ENCODE measurements around the gene EPHA8.

EPHA8 gene

DNA sequence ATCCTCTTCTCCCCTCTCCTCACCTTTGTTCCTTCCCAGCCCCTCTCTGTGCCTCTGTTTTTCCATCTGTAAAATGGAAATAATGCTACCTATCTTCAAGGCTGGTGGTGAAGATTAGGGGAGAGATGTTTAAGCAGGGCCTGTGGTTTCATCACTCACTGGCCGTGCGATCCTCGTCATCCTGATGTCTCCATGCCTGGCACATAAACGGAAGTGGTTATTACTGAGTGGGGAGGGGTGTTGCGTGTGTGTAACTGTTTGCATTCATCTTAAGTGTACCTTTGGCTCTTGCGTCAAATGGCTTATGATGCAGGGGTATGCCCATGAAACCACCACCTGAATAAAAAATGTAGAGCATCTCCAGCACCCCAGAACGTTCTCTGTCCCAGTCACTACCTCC, 56.0 kb downstream of the EPHA8 start:
- no peak for DNase-seq (ENCODE audit: low read depth)

DNA sequence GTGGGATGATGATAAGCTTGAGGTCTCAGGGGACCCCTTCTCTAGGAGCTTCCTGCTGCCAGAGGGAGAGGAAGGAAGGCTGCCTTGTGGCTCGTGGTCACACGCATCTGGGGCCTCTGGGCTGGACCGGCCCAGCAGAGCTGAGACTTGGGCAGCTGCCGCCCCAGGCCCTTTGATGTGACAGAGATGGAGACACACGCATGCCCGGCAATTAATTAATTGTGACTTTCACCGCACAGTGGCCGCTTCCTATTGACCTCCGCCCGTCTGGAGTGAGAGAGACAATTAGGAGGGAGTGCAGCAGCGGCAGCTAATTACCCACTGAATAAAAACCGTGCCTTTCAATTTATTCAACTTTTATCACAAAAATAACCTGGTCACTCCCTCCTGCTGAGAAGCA, 56.5 kb downstream of the EPHA8 start:
- no peak for DNase-seq (ENCODE audit: low read depth)

DNA sequence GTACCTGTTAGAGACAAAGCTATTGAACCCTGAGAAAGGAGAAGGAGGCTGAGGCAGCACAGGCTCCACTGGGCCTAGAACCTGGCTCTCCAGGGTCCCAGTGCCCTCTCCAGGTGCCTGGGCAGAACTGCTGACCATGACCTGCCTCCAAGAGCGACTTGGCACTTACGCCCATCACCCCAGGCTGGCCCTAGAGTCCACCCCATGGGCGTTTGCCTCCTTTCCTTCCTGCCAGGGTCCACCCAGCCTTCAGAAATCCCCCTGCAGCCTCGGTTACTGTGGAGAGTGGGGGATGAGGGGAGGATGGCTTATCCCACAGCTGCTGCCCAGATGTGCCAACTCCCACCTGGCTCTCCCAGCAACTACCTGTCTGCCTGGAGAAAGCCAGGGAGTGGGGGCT, 58.5 kb downstream of the EPHA8 start:
- DNase-seq (ENCODE audit: low read depth), result no peak

DNA sequence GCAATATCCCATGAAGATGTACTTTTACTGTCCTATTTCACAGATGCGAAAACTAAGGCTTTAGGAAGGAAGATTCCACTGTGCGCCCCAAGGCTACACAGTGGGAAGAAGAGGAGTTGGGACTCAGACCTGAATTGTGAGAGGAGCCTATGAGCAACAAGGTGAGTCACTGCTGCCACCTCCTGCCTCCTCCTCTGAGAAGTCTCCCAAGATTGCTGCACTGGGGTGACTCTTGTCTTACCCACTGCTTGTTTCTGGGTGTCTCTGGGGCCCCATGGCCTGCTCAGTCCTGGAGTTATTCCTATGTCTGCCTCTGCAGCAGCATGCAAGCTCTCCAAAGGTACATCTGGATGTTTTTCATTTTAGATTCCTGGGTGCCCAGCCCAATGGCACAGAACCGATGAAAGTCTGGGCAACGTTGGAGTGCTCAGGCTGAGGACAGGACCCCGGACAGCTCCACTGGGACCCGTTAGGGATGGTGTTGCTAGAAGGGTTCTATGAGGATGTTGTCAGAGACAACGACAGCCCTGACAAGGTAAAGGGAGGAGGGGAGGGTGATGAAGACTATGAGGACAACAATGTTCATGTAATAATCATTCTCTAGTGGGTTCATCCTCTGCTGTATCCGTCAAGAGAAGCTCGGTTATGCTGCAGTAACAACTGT, 62.1 kb downstream of the EPHA8 start:
- DNase-seq (ENCODE audit: low read depth), result peak; percentile 20

DNA sequence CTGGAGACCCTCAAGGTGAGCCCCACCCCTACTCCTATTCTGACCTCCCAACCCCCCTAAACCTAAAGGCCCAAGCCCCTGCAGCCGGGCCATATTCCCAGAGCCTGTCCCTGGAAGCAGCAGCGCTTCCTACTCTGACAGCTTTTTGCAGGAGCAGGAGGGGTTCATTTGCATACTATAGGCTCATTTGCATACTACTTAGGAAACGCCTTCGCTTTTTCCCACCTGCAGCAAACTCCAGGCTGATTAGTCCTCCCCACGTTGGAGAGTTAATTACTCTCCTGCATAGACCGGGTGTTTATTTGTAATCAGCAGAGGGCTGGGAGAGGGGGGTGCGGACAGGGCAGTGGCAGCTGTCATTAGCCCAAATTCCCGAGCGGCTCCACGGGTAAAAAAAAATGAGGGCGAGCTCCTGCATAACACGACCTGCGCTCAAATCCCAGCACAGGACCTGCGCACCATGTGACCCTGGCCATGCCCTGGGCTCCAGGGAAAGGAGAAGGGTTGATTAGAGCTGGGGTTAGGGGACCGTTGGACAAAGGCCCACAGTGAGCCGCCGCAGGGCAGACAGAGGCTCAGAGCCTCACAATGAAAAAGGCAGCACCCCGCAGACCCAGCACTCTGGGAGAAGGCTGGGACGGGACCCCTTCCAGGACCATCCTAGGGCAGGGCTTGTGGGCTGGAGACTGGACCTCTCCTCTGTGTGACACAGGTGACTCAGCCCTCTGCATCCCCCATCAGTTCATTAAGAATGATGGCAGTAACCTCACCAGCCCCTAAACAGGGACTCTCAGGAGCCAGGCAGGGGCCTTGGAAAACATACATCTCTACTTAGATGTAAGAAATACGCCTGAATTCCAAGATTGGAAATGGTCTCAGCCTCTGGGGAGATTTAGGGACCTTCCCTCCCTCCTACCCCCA, 63.2 kb downstream of the EPHA8 start:
- DNase-seq (ENCODE audit: low read depth), result no peak

DNA sequence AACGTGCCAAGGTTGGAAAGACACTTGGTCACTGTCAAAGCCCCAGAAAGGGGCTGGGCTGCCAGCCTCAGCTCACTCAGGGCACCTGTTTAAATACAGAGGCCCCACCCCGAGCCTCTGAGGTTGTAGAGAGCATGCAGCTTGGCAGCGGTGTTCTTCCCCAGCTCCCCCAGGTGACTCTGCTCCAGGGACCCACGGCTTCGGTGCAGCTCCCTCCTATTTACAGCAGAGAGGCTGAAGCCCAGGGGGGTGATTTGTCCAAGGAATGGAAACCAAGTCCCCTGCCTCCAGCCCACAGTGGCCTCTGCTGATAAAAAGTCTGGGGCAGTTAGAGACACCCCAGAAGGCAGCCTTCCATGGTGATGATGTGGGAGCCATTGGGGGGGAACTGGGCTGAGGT, 64.0 kb downstream of the EPHA8 start:
- DNase-seq (ENCODE audit: low read depth), result no peak

DNA sequence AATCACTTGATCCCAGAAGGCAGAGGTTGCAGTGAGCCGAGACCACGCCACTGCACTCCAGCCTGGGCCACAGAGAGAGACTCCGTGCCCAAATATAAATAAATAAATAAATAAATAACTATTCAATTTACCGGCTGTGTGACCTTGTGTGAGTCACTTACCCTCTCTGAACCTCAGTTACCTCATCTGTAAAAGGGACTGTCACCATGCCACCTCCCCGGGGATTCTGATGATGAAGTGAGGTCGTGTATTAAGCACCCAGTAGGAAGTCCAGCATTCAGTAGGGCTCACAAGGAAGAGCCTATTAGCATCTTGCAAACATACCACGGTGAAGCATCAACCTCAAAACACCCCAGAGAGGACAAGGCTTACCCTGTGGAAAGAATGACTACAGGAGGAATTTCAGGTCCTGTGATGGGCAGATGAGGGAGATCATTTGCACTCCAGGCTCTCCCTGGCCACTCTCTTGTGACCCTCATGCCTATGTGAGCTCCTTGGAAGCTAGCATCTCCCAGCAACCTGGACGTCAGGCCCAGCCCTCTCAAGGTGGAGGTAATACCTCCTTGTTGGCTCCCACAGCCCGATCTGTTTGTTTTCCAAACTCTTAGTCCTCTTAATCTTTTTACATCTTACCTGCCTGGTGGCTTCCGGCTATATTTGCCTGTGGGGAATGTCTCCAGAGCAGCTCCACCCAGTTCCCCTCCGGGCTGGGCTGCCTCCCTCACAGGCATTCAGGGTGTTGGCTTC, 65.6 kb downstream of the EPHA8 start:
- DNase-seq (ENCODE audit: low read depth), result no peak

DNA sequence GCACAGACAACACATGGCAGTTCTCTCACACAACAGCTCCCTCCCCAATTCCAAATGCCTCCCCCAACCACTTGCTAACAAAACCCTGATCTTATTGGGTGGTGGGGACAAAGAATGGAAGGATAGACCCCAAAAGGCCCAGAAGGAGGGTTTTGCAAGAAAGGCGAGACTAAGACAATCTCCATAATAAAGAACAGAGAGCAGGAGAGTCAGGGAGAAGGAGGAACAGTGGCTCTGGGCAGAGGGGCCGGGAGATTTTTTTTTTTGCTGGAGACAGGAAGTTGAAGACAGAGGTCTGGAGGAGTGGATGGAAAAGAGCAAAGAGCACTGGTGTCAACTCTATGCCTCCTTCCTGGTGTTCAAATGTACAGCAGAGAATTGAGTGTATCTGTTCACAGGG, 66.6 kb downstream of the EPHA8 start:
- no peak for DNase-seq (ENCODE audit: low read depth)

DNA sequence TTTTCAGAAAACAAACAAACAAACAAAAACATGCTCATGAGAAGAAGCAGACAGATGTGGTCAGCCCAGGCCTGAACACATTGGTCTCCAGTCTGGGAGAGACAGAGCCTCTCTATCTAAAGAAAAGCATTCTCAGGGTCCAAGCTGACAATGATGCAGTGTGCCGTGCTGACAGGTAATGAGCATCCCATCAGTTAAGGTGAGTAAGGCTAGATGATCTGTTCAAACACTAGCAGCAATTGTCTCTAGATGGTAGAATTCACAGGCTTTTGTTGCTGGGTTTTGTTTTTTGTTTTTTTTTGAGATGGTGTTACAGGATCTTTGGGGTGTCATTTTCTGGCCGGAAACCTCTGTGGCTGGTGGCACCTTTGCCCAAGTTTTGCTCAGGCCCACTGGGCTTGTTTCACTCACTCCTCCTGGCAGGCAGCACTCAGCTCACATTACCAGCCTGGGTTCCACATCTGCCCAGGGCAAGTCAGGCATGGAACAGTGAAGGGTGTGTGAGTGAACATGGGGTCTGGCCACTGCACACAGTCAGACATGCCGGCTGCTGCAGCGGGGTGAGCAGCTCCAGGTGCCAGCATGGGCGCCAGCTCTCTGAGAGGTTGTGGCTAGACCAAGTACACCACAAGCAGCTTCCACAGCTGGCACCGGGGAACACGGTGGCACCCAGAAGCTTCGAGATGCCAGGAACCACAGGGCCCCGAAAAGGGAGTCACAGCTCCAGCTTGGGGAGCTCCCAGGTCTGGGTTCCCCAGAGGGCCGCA, 70.6 kb downstream of the EPHA8 start:
- DNase-seq (ENCODE audit: low read depth), result no peak

DNA sequence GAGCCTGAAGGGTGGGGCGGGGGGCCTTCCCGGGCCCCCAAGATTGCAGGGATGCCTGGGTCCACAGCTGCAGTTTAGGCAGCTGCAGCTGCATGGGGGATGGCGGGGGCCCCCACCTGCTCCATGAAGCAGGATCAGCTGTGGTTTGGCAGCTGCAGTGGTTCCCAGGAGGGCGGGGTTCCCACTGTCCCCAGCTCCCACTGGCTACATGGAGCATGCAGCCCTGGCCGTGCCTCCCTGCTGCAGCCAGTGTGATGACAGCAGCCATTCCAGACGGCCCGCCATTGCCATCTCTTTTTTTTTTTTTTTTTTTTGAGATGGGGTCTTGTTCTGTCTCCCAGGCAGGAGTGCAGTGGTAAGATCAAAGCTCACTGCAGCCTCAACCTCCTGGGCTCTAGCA, 72.1 kb downstream of the EPHA8 start:
- no peak for DNase-seq (ENCODE audit: low read depth)

DNA sequence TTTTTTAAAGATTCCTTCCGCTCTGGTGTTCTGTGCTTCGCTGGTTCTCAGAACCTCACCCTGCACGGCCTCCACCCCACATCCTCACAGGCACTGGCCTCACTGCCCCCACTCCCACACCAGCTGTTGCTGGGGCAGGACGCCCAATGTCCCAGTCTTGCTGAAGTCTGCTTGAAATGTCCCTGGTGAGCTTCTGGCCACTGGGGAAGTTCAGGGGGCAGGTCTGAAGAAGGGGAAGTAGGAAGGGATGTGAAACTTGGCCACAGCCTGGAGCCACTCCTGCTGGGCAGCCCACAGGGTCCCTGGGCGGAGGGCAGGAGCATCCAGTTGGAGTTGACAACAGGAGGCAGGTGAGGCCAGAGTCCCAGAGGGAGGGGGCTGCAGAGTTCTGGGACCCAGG, 73.1 kb downstream of the EPHA8 start, which contains the start of gene C1QA:
TSS of gene C1QA (plus strand) at position 276 of the 400 bp plus-strand sequence. CDS start 989 bp downstream, outside the sequence.
- DNase-seq (ENCODE audit: low read depth), result no peak

DNA sequence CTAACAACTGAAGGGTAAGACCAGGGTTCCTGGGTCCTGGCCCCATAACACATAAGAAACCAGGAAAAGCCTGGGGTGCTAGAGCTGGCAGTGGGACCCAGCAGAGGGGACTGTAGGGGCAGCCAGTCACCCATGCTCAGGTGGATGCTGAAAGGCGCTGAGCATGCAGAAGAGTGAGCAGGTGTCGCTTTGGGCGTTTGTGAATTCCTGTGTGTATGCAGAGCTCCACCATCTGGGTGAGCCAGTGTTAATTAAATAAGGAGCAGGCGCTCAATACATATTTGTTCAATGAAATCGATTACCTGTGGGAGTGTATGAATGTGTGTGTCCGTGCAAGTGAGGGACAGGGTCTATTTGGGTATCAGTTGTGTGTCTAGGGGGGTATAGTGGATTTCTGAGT, 73.6 kb downstream of the EPHA8 start:
- no peak for DNase-seq (ENCODE audit: low read depth)

DNA sequence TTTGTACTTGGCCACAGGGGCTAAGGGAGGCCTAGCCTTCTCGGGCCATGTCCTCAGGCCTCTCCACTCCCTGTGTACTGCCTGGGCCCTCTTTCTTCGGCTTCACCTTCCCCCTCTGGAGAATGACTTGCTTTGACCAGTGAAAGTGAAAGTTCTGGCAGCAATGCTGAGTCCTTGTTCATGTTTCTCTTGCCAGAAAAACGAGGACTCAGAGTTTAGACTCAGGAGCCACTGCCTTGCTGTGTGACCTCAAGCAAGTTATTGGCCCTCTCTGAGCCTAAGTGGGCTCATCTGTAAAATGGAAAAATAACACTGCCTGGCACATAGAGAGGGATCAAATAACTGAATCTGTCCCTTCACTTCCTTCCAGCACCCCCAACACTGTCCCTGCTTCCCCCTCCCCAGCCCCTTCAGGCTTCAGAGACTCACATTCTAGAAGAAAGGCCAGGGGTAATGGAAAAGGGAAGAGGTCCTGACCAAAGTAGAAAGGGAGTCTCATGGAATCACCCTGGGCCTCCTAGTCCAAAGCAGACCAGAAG, 74.7 kb downstream of the EPHA8 start:
- no peak for DNase-seq (ENCODE audit: low read depth)

DNA sequence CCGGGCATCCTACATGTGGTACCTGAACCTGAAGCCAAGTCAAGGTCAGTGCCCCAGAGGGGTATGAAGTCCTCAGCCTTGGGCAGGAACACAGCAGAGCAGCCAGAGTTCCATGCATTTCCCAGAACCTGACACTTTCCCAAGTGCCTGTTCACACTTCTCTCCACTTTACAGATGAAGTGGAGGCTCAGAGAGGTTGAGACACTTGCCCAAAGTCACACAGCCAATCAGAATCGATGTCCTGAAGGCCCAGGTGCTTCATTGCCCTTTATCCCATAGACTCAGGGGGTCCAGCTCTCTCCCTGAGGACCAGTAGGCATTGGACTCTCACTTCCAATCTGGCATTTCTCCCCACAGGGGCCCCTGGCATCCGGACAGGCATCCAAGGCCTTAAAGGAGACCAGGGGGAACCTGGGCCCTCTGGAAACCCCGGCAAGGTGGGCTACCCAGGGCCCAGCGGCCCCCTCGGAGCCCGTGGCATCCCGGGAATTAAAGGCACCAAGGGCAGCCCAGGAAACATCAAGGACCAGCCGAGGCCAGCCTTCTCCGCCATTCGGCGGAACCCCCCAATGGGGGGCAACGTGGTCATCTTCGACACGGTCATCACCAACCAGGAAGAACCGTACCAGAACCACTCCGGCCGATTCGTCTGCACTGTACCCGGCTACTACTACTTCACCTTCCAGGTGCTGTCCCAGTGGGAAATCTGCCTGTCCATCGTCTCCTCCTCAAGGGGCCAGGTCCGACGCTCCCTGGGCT, 75.4 kb downstream of the EPHA8 start:
- no peak for DNase-seq (ENCODE audit: low read depth)

DNA sequence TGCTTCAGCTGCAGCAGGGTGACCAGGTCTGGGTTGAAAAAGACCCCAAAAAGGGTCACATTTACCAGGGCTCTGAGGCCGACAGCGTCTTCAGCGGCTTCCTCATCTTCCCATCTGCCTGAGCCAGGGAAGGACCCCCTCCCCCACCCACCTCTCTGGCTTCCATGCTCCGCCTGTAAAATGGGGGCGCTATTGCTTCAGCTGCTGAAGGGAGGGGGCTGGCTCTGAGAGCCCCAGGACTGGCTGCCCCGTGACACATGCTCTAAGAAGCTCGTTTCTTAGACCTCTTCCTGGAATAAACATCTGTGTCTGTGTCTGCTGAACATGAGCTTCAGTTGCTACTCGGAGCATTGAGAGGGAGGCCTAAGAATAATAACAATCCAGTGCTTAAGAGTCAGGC, 76.0 kb downstream of the EPHA8 start:
- peak; percentile 70 for DNase-seq (ENCODE audit: low read depth)

DNA sequence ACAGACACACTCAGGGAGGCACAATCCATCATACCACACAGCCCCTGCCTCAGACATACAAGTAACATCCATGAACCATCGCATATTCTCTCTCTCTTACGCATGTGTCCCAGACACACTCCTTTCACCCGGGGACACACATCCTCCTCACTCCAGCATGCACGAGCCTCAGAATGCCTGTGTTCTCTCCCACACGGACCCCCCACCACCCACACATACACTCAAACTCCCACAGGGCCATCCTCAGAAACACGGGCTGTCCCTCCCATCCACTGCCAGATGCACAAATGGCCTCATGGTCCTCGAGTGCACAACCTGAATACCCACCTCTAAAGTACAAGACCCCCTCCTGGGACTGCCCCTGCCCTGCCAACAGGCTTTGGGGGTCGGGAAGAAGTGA, 78.0 kb downstream of the EPHA8 start:
- no peak for DNase-seq (ENCODE audit: low read depth)

DNA sequence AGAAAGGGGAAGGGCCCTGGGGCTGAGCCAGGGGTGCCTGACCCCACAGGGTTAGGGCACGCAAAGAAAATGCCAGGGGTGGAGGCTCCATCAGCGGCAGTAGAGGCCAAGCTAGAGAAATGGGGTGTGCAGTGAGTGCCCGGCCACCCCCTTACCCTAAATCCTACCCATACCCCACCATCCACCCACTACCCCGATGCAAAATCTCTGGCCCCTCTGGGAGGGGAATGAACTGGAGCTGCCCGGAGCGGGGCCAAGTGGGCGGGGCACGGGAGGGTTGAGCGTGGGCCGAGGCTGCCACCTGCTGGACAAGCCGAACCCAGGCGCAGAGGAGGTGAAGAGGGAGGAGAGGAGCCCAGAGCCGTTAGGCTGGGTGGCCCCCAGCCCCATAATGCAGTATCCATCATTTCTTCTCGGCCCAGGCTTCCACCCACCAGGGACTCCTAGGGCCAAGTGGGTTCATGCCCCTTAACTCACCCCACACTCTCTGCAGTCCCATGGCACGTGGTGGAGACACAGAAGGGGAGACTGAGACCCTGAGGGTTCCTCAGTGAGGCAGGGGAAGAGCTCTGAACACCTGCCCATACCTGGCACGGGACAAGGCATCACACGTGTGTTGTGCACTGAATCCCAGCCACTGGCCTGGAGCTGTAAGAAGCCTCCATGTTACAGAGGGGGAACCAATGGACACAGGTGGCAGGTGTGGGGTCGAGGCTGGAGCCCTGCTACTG, 78.8 kb downstream of the EPHA8 start:
- peak; percentile 68 for DNase-seq (ENCODE audit: low read depth)

DNA sequence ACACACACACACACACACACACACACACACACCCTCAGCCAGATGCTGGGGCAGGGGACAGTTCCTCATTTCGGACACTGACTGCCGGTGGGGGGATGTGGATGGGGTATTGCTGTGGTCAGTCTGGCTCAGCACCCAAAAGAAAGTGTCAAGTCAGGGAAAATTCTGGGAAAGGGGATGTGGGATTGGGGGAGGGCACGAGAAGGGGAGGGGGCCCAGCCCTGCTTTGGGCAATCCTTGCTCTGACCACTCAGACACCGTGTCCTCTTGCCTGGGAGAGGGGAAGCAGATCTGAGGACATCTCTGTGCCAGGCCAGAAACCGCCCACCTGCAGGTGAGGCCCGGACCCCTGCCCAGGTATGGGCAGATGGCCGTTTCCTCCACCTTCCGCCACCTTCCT, 80.1 kb downstream of the EPHA8 start, which contains the start of gene C1QC:
TSS of gene C1QC (plus strand) at position 253 of the 400 bp plus-strand sequence. CDS start 391 bp downstream, outside the sequence.
- no peak for DNase-seq (ENCODE audit: low read depth)

DNA sequence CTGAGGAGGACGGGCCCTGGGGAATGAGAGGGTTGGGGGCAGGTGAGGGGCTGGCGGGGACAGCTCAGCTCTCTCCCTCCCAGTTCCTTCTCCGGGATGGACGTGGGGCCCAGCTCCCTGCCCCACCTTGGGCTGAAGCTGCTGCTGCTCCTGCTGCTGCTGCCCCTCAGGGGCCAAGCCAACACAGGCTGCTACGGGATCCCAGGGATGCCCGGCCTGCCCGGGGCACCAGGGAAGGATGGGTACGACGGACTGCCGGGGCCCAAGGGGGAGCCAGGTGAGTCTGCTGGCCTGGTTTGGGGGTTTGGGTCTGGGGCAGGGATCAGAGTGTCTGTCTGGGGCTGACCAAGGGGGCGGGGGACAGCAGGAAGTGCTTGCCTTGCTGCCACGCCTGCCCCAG, 80.6 kb downstream of the EPHA8 start:
- no peak for DNase-seq (ENCODE audit: low read depth)

DNA sequence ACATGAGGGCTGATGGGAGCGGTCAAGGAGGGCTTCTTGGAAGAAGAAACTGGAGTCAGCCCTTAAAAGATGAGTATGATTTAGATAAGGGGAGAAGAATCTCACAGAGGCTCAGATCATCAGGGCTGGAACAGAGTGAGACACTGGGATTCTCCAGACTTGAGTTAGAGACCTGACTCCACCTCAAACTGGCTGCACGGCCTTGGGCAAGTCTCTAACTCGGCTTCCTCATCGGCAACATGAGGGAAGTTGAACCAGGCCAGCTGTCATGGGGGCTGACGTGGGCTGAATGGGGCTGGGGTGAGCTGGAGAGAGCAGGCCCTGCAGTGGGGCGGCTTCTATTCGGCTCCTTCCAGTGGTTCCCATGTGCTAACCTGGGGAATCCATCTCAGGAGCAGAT, 82.6 kb downstream of the EPHA8 start:
- DNase-seq (ENCODE audit: low read depth), result no peak
